GM21360 (cell line): ENCODE measurements around the gene ST3GAL4.

ENCODE experiments used
- ATAC-seq: cut with Tn5 transposase; IDR thresholded peaks from one replicate; pipeline ENCODE4 v1.9.1; 2021; ENCODE audit warnings: mild to moderate bottlenecking, moderate library complexity; ENCODE audit not compliant: unreplicated experiment

ST3GAL4 gene

DNA sequence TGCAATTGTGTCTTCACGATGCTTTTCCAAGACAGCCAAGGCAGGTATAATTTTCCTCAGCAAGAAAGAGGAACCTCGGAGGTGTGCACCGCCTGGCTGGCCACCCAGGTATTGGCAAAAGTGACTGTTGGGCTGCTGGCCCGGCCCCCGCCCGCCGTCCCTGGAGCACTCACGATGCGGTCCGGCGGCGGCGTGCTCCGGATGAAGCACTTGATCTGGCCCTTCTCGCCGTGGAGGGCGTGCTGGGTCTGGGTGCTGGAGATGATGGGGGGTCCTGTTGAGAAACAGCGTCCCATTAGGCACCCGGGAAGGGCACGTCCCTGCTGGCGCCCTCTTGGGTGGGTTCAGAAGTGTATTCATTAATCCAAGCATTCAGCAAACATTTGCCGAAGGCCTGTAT is 84.8 kb downstream of the ST3GAL4 start:
- no peak for ATAC-seq

DNA sequence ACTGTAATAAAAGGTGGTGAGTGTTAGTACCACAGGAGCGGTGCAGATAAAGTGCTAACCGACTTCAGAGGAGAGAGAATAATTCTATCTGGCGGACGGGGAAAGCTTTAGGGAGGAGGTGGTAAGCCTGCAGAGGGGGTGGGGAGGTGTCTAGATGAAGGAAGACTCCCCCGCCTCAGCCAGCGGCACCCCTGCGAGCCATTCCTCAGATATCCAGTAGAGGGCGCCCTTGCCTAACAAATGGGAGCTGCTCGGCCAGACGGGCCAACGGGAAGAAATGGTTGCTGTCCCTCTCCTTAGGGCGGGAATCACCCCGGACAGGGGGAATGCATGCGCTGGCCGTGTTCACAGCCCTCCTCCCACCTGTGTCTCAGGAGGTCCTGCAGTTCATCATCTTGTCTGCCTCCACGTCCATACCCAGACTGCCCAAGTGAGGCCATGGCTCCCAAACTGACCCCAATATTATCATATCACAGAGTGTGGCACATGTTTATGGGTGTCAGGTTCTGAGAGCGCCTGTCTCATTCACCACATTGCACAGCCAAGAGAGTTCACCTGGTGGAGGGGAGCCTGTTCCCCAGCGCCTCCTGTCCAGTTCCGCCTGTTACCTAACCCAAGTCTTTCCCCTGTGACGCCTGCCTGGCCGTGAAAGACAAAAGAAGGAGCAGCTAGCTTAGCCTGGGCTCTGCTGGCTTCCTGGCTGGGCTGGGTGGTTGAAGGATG is 85.5 kb downstream of the ST3GAL4 start:
- peak; percentile 65 for ATAC-seq

DNA sequence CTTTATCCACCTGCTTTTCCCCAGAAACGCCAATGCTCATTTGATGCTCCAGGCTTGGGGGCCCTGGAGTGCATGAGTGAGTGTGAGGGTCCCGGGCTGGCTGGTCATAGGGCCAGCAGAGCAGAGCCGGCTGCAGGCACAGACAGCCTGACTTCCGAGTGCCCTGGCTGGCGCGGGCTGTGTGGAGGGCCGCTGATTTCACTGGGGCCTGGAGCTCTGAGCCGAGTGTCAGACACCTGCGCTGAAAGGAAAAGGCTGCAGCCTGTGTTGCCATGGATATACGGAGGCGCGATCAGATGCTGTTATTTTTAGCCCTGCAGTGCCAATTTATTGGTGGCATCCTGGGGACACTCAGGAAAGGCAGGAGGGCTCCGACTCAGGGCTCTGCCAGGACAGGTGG is 87.6 kb downstream of the ST3GAL4 start:
- no peak for ATAC-seq

DNA sequence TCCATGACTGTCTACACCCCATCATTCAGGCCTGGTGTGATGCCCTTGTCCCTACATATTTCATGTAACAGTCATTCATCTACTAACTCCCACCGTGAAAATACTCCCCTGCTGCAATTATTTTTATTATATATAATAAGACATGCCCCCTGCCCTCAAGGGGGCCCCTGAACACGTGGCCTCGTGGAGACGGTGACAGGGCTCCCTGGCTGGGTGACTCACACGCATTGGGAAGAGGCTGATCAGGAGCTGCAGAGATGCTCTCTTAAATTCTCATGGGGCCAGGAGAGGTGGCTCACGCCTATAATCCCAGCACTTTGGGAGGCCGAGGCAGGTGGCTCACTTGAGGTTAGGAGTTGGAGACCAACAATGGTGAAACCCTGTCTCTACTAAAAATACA is 88.6 kb downstream of the ST3GAL4 start:
- no peak for ATAC-seq

DNA sequence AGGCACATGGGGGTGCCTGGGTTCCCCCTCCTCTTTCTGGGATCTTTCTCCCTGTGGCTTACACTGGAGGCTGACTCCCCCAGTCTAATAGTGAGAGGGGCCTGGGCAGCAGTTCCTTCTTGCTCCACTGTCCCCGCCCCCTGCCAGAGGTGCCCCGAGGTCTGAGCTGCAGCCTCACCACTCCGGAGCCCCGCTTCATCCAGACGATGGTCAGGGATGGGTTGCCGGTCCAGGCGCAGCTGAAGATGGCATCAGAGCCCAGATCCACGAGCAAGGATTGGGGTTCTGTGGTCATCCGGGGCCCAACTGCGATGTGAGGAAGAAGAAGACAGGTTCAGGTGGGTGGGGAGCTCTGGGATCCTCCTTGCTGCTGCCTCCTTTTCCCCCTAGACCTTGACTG is 91.1 kb downstream of the ST3GAL4 start:
- no peak for ATAC-seq

DNA sequence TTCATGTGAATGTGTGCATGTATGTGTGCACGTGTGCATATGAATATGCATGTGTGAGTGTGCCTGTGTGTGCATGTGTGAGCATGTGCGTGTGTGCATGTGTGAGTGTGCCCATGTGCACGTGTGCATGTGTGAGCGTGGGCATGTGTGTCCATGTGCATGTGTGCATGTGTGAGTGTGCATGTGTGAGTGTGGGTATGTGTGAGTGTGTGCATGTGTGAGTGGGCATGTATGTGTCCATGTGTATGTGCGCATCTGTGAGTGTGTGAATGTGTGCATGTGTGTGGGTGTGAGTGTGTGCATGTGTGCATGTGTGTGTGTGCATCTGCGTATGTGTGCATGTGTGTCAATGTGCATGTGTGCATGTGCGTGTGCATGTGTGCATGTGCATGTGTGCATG is 94.7 kb downstream of the ST3GAL4 start:
- ATAC-seq = no peak

DNA sequence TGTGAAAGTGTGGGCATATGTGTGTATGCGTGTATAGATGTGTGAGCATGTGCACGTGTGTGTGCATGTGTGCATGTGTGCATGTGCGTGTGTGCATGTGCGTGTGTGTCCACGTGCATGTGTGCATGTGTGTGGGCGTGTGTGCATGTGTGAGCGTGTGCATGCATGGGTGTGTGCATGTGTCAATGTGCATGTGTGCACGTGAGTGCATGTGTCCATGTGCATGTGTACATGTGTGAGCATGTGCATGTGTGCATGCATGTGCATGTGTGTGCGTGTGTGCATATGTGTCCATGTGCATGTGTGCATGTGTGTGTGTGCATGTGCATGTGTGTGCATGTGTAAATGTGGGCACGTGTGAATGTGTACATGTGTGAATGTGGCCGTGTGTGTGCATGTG is 95.3 kb downstream of the ST3GAL4 start:
- ATAC-seq = no peak

DNA sequence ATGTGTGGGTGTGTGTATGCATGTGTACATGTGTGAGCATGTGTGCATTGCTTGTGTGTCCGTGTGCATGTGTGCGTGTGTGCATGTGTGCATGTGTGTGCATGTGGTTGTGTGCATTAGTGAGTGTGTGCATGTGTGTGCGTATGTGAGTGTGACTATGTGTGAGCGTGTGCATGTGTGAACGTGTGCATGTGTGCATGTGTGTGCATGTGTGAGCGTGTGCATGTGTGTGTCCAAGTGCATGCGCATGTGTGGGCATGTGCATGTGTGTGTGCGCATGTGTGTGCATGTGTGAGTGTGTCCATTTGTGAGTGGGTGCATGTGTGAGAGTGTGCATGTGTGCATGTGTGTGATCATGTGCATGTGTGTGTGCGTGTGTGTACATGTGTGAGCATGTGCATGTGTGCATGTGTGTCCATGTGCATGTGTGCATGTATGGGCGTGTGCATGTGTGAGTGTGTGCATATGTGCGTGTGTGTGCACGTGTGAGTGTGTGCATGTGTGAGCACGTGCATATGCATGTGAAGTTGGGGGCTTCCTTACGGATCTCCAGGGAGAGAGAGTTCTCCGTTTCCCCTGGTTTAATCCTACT is 95.8 kb downstream of the ST3GAL4 start:
- no peak for ATAC-seq

DNA sequence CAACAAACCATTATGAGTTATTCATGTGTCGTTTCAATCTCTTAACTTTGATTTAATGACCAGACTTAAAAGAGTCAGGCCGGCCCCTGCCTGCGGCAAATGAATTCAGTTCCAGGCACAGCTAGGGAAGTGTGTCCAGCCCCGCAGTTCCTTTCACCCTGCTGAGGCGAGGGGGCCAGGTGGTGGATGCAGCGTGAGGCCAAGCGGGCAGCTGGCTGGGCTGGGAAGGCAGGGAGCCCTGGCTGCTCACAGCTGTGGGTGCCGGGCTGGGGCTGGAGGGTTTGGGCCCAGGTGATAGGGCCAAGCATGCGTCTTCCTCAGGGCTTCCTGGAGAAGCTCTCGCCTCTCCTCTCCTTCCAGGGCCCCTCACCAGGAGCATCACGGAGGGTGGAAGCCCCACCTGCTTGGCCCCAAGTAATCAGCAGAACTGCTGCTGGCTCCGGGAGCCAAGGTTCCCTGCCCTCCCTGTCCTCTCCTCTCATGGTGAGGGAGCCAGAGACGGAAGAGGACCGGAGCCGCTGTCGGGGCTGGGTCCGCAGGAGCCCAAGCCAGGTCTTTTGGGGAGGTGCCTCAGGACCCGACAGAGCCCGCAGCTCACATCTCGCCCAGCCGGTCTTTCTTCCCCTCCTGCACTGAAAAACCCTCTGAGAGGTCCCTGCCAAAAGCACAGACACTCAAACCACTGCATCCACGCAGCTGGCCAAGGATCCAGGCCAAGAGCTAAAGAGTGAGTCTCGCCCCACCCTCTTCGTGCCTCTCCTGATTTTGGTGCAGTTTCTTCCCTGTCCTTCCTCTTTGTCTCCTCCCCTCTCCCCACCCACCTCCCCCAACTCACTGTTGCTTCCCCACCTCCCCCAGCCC is 97.0 kb downstream of the ST3GAL4 start:
- no peak for ATAC-seq

DNA sequence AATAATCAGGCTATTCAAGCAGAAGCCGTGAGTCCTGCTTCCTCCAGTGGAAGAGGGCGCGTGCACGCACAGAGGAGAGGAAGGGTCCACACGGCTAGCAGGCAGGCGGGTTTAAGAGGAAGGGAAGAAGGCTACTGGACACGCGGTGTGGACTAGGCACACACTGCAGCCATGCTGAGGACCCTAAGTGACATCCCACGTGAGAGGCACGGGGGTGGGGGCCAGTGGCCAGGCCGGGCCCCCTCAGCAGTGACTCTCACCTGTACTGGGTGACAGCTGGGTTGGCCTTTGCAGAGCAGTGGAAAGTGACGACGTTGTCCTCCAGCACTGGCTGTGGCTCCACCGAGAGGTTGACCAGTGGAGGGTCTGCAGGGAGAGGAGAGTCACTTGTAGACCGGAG is 100.6 kb downstream of the ST3GAL4 start:
- ATAC-seq = no peak

DNA sequence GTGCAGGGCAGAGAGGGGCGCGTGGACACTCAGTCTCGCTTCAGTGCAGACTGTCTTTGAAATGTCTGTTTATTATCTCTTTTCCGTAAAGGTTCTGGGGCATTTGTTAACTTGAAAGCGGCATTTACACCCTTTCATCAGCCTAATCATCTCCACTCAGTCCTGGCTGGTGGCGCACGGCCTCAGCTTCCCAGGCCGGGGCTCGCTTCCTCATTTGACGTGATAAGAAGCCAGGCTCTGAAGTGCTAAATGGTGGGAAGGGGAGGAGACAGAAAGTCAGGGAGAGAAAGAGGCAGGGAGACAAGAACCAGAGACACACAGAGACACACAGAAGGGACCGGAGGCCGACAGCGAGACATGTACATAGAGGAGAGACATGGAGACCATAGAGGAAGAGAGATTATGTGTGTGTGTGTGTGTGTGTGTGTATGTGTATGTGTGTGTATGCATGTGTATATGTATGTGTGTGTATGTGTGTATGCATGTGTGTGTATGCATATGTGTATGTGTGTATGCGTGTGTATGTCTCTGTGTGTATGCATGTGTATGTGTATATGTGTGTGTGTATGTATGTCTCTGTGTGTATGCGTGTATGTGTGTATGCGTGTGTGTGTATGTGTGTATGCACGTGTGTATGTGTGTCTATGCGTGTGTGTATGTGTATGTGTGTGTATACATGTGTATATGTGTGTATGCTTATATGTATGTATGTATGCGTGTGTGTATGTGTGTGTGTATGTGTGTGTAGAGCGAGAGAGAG is 101.5 kb downstream of the ST3GAL4 start:
- ATAC-seq = no peak

DNA sequence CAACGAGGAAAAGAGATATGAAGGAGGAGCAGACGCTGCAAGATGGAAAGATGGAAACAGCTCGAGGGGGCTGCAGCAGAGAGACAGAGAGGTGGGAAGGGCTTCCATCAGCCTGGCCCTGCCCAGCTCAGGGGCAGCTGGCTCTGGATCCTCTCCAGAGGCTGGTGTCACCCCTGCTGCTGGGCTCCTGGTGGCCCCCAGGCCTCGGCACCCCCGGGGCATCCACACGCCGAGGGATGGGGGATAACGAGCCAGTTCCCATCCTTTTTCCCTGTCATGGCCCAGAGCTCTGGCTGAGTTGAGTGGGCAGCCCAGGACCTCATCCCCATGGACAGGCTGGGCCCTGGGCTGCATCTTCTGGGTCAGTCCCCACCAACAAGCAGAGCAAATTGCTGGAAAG is 102.3 kb downstream of the ST3GAL4 start:
- no peak for ATAC-seq

DNA sequence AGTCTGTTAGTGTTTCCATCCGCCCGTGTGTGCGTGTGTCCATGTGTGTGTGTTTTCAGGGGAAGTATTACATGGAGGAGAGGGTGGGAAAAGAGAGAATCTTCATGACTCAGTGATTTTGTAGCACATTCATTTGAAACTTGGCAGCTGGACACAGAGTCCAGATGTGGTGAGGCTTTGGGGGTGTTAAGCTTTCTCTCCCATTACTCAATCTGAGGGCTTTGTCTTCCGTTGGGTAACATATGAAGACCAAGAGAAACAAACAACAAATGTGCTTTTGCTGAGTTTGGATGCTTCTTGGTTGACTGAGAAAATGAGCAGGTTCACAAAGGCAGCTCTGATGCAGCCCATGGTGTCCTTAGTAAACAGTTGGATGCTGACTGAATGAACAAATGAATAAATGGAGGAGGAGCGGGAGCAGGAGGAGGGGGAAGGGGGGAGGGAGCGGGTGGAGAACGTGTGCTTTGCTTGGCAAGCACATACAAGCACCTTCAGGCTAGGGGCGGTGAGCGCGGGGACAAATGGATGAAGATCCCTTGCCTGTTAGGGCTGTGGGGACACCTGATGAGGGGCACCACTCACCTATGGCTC is 104.3 kb downstream of the ST3GAL4 start:
- ATAC-seq = no peak

DNA sequence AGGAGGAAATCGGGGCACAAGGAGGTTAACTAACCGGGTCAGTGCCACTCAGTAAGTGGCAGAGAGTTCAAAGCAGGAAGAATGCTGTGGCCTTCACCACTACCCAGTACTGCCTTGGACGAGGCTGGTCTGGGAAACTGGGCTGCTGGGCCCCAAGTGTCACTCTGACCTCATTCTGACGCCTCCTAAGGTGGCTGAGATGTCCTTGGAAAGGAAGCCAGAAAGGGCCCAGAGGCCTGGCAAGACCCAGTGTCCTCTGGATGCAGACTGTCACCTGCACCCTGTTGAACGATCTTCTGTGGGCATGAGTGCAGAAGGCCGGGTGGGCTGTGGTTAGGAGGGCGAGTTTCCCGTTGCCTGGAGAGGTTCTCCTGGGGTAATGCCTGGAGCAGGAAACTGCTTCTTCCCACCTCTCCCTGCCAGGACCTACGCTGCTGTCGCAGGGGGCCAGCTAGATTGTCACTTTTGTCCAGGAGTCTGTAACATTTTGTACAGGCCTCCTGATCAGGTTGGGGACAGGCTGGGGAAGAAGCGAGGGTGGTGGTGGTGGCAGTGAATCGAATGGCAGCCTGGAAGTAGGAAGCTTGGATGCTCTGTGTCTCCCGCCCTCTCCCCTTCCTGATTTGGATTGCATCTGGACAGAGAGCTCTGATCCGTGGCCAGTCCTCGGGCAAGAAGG is 105.1 kb downstream of the ST3GAL4 start:
- ATAC-seq = no peak

DNA sequence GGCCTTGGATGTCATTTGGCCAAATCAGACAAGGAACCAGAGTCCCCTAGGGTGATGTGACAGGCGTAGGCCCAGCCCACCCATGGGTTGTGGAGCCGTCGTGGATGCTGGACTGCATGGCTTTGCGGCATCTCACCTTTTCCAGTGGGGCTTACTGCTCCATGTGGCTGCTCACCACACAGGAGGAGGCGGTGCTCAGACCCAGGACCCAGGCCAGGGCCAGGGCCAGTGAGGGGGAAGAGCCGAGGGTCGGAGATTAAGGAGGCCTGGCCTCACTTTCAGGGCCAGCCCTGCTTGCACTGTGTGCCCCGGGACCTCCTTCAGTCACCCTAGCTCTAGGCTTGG is 105.6 kb downstream of the ST3GAL4 start:
- no peak for ATAC-seq

DNA sequence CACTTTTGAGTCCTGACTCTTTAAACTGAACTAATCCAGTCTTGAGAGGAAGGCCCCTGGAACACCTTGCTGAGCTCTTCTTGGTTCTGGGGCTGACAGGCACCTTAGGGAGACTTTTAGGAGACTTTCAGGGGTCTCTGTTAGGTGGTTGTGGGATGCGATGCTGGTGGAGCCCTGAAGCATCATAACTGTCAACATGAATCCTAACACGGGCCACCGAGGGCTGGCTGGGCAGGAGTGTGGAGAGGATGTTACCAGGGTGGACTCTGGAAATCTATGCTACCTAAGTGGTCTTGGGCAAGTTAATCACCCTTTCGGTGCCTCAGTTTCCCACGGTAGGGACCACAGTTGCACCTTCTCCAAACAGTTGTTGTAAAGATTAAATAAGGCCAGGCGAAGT is 106.5 kb downstream of the ST3GAL4 start:
- ATAC-seq = no peak

DNA sequence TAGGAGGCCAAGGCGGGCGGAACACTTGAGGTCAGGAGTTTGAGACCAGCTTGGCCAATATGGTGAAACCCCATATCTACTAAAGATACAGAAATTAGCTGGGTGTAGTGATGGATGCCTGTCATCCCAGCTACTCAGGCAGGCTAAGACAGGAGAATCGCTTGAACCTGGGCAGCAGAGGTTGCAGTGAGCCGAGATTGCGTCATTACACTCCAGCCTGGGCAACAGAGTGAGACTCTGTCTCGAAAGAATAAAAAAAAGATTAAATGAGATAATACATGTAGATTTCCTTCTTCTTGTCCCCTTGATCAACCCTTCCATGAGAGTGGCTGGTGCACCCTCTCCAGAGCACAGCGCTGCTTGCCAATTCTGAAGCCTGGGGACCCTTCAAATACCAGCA is 106.9 kb downstream of the ST3GAL4 start:
- ATAC-seq = no peak
